GM12875 (cell line): ENCODE results near the gene RPL3.
"Not testable (repeated sequence)": the region's sequence is repeated elsewhere in the genome, so short reads cannot be mapped to it uniquely, and the experiment has no call there.

ENCODE experiments used
- H3K4me3 ChIP-seq: one replicate; pipeline ENCODE4 v1.5.1; 2011; ENCODE audit warnings: low read depth, low read length, control low read depth
- TF ChIP-seq, protein P1 (sequence below): IDR thresholded peaks from 2 replicates; pipeline ENCODE4 v1.5.1; 2011; ENCODE audit warnings: low read depth, mild to moderate bottlenecking, control low read depth, inconsistent platforms, low read length, moderate library complexity, borderline replicate concordance; ENCODE audit not compliant: insufficient read depth

The RPL3 gene

DNA sequence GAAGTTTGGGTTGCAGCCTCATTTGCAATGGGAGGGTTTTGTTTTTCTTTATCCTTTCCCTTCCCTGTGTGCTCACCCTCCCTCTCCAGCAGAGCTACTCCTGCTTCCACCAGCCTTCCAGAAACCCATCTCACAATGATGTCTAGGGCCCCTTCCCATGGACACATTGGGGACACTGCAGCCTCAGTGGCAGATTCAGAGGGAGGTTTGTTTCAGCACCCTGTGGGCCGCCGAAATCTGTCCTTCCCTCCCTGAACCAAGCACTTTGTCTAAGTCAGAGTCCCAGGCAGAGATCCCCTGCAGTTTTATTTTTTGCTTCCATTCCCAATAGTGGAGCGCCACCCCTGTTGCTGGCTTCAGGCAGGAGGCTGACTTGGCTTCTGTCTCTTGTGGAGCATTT lies 21.8 kb upstream of the RPL3 start:
- H3K4me3 ChIP-seq = no peak overlapping the region
- TF ChIP-seq, protein P1, sequence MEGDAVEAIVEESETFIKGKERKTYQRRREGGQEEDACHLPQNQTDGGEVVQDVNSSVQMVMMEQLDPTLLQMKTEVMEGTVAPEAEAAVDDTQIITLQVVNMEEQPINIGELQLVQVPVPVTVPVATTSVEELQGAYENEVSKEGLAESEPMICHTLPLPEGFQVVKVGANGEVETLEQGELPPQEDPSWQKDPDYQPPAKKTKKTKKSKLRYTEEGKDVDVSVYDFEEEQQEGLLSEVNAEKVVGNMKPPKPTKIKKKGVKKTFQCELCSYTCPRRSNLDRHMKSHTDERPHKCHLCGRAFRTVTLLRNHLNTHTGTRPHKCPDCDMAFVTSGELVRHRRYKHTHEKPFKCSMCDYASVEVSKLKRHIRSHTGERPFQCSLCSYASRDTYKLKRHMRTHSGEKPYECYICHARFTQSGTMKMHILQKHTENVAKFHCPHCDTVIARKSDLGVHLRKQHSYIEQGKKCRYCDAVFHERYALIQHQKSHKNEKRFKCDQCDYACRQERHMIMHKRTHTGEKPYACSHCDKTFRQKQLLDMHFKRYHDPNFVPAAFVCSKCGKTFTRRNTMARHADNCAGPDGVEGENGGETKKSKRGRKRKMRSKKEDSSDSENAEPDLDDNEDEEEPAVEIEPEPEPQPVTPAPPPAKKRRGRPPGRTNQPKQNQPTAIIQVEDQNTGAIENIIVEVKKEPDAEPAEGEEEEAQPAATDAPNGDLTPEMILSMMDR = no peak

DNA sequence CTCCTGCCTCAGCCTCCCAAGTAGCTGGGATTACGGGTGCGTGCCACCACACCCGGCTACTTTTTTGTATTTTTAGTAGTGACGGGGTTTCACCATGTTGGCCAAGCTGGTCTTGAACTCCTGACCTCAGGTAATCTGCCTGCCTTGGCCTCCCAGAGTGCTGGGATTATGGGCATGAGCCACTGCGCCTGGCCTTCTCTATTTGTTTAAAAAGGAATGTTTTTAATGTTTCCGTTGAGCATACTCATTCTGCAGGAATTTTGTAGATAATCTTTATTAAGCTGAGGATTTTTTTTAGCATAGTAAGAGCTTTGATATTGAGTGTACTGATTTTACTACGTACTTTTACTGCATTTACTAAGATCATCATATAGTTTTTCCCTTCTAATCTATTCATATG lies 20.4 kb upstream of the RPL3 start:
- not testable (repeated sequence) for H3K4me3 ChIP-seq

DNA sequence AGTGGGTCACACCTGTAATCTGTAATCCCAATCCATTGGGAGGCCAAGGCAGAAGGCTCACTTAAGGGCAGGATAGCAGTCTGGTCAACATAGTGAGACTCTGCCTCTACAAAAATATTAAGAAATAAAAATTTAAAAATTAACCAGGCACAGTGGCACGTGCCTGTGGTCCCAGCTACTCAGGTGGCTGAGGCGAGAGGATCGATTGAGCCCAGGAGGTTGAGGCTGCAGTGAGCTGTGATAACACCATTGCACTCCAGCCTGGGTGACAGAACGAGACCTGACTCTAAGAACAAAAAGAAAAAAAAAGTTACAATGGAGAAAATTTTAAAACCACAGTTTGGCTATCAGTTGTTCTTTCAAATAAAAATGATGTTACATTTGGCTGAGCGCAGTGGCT lies 17.0 kb upstream of the RPL3 start:
- H3K4me3 ChIP-seq = no peak overlapping the region
- TF ChIP-seq, protein P1 = no peak

DNA sequence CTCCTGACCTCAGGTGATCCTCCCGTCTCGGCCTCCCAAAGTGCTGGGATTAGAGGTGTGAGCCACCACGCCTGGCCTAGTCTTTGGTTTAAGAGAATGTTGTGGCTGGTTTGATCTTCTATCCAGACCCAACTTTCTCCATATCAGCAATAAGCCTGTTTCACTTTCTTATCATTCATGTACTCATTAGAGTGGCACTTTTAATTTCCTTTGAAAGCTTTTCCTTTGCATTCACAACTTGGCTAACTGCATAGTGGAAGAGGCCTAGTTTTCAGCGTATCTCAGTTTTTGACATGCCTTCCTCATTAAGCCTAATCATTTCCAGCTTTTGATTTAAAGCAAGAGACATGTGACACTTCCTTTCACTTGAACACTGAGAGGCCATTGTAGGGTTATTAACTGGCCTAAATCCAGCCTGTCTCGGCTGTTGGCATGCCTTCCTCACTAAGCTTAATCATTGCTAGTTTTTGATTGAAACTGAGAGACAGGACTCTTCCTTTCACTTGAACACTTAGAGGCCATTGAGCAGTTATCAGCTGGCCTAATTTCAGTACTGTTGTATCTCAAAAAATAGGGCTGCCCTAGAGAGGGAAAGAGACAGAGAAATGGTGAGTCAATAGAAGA lies 13.1 kb upstream of the RPL3 start:
- TF ChIP-seq, protein P1 = no peak
- H3K4me3 ChIP-seq = no peak overlapping the region

- H3K4me3 ChIP-seq = not testable (repeated sequence)
Measured at GRCh38 chr22:39330553-39330952, 11.1 kb upstream of the RPL3 start.

GRCh38 chr22:39327995-39328754 lies 8.8 kb upstream of the RPL3 start:
- TF ChIP-seq, protein P1 = no peak

GRCh38 chr22:39325392-39325932 lies 6.0 kb upstream of the RPL3 start:
- no peak overlapping the region for H3K4me3 ChIP-seq

More at GRCh38 chr22:39327995-39328754, 8.8 kb upstream of the RPL3 start:
- H3K4me3 ChIP-seq = no peak overlapping the region

GRCh38 chr22:39320616-39321029 lies 1.2 kb upstream of the RPL3 start:
- H3K4me3 ChIP-seq = not testable (repeated sequence)

More at GRCh38 chr22:39325392-39325932, 6.0 kb upstream of the RPL3 start:
- TF ChIP-seq, protein P1 = no peak
